ENCODE measurements around the gene ZCCHC18. TPM values are rescaled to one million over a fixed set of nuclear protein-coding genes. Genes with fewer than 3 reads are reported as not detected.

The ZCCHC18 gene
- total and polyA plus RNA-seq, 2 of the 4 experiments (the other 2 are of a cell fraction) = 0.36 to 1.5 TPM

DNA sequence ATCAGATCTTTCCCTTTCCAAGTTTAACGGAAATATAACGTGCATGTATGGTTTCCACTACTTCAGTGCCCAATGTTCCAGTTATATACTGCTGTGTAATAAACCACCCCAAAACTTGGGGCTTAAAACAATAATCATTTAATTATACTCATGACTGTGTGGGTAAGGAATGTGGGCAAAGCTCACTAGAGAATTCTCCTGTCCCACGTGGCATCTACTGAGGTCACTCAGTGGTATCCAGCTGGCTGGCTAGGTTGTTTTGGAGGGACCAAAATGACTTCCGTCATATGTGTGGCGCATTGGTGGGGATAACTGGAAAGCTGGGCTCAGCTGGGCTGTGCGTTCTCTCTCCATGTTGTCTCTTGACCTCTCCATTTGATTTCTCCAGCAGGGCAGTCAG lies 18.5 kb downstream of the ZCCHC18 start:
- Histone ChIP-seq H4K8ac (ENCODE audit: low read depth in 2 of 2, low read length in 2 of 2) (no peak overlapping the region), H4K91ac (ENCODE audit: insufficient read depth, low read depth, low read length) (no peak overlapping the region), H3K14ac (replicated peaks; ENCODE audit: low read depth, low read length) (no peak overlapping the region), H2BK5ac (ENCODE audit: low read depth, low read length, poor library complexity, severe bottlenecking) (no peak overlapping the region), H4K20me1 (ENCODE audit: insufficient read depth, low read length) (no peaks in the 10 kb centered on the region), H2BK20ac (ENCODE audit: low read depth, low read length) (no peak overlapping the region), H3K4ac (ENCODE audit: low read depth, low read length) (no peak overlapping the region), H3K23ac (ENCODE audit: low read depth, low read length) (no peak overlapping the region), H3K9me1 (ENCODE audit: insufficient read depth, low read length) (0 out of 2 replicates have a peak, but pooled peaks cover 4% of the 10 kb centered on the region), H2BK15ac (ENCODE audit: low read depth, low read length) (no peak overlapping the region), H3K9ac (ENCODE audit: low read depth, low read length) (no peak overlapping the region), H4K5ac (ENCODE audit: low read depth, low read length) (no peak overlapping the region), H2AK5ac (ENCODE audit: low read depth, low read length) (no peak overlapping the region), H3K4me1 (ENCODE audit: control insufficient read depth, insufficient read depth, low read length) (peaks cover 2% of the 10 kb centered on the region; the same call in 1 of the 2 replicates), H2AFZ (replicated peaks; ENCODE audit: low read length, poor library complexity) (no peak overlapping the region), H2BK120ac (ENCODE audit: low read depth, low read length) (no peak overlapping the region), H2AK9ac (replicated peaks; ENCODE audit: low read depth, low read length, poor library complexity) (no peak overlapping the region), H3K56ac (ENCODE audit: extremely low read depth, insufficient read depth, low read length) (no peak overlapping the region), H3K27ac (ENCODE audit: insufficient read depth, low read length) (no peak overlapping the region), H3K9me3 (ENCODE audit: control insufficient read depth, insufficient read depth, low read length) (no peaks in the 10 kb centered on the region), H3K79me1 (ENCODE audit: low read depth in 1 of 2, low read length in 2 of 2) (0 out of 4 replicates have a peak, but pooled peaks cover 0 to 8% of the 10 kb centered on the region in 2 experiments), H3K4me3 (ENCODE audit: insufficient read depth, low read depth, low read length) (no peak overlapping the region), H3K27me3 (ENCODE audit: control insufficient read depth, insufficient read depth, low read length) (peaks cover 2% of the 10 kb centered on the region; the same call in 1 of the 2 replicates), H3K4me2 (ENCODE audit: low read depth, low read length) (no peak overlapping the region), H3K36me3 (ENCODE audit: control insufficient read depth, insufficient read depth, low read length) (no peaks in the 10 kb centered on the region), H3K18ac (ENCODE audit: low read depth, low read length) (no peak overlapping the region)
- no CpG with 5 or more reads among the region's 6 CpGs for WGBS, 2 experiments (ENCODE audit: extremely low coverage in 2 of 2, insufficient read length in 1 of 2)
- in situ Hi-C loops (cut with MboI; ENCODE audit: low sequenced_read_pairs) = loop anchor here (25.0 kb wide), 2 partner anchors 444 to 594 kb away; partner anchors contain the start of gene MORF4L2
- intact Hi-C loops (cut with micrococcal nuclease) = no loop called here
- dilution Hi-C loops (cut with HindIII; ENCODE audit: low sequenced_read_pairs, unreplicated experiment) = no loop called here
- BruUV-seq (replicated peaks) = no TSS peak
- no peak for TF ChIP-seq MXI1 (IDR thresholded peaks at IDR 0.05; ENCODE audit: borderline replicate concordance, low read depth, low read length)
- no peak for TF ChIP-seq MAZ (IDR thresholded peaks at IDR 0.05; ENCODE audit: borderline replicate concordance, low read depth, low read length)
- DNase-seq (no peak), ATAC-seq (ENCODE audit: low read depth) (no peak)
- CTCF ChIA-PET = no interaction called here
- POLR2A ChIA-PET (ENCODE audit: unreplicated experiment) = no interaction called here
